D721Med (cell line): ENCODE measurements around the gene ECT2.

Experiments used
- DNase-seq: peaks from one replicate; pipeline ENCODE4 v3.0.0; 2011; ENCODE audit warnings: low spot score; ENCODE audit not compliant: insufficient read length
- FAIRE-seq: peaks from 2 replicates; lab custom pipeline; 2011; peaks lifted over from hg19 to GRCh38; lab: Jason Lieb, UNC
- TF ChIP-seq, protein P1 (sequence below): IDR thresholded peaks from 2 replicates; pipeline ENCODE4 v1.5.1; 2012; ENCODE audit warnings: mild to moderate bottlenecking, control low read depth; ENCODE audit not compliant: insufficient read depth; ENCODE audit errors: missing control alignments

ECT2 gene

GRCh38 chr3:172811099-172811498 is 60.6 kb downstream of the ECT2 start:
- DNase-seq (no peak), FAIRE-seq (no peak)
- TF ChIP-seq, protein P1, sequence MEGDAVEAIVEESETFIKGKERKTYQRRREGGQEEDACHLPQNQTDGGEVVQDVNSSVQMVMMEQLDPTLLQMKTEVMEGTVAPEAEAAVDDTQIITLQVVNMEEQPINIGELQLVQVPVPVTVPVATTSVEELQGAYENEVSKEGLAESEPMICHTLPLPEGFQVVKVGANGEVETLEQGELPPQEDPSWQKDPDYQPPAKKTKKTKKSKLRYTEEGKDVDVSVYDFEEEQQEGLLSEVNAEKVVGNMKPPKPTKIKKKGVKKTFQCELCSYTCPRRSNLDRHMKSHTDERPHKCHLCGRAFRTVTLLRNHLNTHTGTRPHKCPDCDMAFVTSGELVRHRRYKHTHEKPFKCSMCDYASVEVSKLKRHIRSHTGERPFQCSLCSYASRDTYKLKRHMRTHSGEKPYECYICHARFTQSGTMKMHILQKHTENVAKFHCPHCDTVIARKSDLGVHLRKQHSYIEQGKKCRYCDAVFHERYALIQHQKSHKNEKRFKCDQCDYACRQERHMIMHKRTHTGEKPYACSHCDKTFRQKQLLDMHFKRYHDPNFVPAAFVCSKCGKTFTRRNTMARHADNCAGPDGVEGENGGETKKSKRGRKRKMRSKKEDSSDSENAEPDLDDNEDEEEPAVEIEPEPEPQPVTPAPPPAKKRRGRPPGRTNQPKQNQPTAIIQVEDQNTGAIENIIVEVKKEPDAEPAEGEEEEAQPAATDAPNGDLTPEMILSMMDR = no peak

GRCh38 chr3:172813462-172813861 is 62.9 kb downstream of the ECT2 start:
- FAIRE-seq = no peak
- DNase-seq = no peak
- TF ChIP-seq, protein P1 = no peak

DNA sequence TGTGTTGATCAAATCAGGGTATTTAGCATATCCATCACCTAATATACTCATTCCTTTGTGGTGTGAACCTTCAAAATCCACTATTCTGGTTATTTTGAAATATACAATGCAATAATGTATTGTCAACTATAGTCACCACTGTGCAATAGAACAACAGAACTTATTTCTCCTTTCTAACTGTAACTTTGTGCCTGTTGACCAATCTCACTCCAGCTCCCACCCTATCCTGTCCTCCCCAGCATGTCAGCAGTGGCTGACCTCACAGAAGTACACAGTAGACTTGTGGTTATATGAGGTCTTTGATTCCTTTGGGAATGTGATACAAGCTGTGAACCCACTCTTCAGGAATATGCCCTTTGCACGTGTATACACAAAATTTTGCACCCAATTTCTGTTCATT is 64.2 kb downstream of the ECT2 start:
- TF ChIP-seq, protein P1 = no peak
- FAIRE-seq (no peak), DNase-seq (no peak)

DNA sequence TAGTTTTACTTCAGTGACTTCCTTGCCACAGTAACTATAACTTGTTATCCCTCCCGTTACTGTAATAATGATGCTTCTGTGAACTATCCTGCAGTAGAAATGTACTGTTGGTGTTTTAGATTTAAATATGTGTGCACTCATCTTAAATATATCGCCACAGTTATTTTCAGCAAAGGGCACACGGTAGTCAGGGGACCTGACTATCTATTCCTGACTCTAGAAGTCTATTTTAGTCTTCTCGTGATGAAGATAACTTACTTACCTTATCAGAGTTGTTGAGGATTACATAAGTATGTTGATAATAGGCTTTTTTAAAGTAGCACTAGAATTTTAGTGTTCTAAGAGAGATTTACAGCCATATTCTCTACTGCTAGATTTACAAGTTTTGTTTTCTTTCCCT is 65.3 kb downstream of the ECT2 start:
- DNase-seq = no peak
- TF ChIP-seq, protein P1 = no peak
- no peak for FAIRE-seq

DNA sequence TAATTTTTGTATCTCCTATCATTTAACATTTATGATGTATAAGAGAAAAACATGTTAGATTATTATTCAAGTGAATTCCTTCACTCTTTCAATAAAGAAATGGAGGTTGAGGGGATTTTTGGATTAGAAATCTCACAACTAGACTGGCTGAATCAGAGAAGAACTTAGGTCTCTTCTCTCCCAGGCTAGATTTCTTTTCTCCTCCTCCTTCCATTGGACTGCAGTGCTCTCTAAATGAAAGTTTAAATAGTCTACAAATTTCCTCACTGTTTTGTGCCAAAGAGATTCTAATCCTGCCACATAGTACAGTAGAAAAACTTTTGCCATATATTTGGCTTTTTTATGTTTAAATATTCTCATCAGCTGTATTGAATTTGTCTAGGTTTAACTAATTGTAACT is 65.8 kb downstream of the ECT2 start:
- FAIRE-seq = no peak
- no peak for DNase-seq
- TF ChIP-seq, protein P1 = no peak

- no peak for DNase-seq
- TF ChIP-seq, protein P1 = no peak
- FAIRE-seq = no peak
These were observed 66.4 kb downstream of the ECT2 start for GRCh38 chr3:172816968-172817367.

DNA sequence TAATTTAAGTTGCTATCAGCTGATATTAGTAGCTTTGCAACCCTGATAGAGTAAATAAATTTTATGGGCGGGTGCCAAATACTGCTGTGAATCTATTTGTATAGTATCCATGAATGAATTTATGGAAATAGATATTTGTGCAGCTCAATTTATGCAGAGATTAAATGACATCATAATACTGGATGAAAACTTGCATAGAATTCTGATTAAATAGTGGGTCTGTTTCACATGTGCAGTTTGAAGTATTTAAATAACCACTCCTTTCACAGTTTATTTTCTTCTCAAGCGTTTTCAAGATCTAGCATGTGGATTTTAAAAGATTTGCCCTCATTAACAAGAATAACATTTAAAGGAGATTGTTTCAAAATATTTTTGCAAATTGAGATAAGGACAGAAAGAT is 70.0 kb downstream of the ECT2 start:
- FAIRE-seq = no peak
- TF ChIP-seq, protein P1 = no peak
- DNase-seq = no peak
